ENCODE data around the gene HPSE2.

DNA sequence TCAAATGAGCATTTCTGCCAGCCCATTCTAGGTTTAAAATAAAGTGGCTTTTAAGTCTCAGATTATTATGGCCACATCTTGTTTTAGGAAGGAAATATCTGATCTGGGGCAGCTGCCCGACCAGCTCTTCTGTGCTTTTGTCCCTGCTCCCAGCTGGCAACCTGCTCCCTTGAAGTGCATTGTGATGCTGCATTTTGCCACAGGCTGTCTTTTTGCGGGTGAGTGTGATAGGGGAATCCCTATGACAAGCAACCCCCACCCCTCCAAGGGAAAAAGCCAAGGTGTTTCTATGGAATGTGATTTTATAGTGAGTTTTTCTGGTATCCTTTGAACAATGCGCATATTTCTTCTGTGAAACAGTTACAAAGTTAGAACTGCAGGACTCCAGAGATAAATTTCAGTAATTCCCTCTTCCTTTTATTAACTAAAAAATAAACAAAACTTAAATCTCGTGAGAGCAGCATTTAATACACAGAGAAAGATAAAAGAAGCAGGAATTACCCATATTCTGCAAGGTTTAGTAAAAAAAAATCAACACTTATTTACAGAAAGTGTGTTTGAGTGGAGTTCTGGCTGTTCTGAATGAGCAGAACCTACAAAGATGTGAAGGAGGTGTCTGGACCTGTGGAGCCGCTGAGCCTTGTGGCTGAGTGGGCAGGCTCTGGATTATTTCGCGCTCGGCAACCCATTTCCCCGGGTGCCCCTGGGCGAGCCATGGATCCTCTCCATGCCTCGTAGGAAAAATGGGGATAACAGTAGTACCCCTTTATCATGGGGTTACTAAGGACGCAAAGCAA is 778.8 kb downstream of the HPSE2 start:
- TF ChIP-seq, protein P1, sequence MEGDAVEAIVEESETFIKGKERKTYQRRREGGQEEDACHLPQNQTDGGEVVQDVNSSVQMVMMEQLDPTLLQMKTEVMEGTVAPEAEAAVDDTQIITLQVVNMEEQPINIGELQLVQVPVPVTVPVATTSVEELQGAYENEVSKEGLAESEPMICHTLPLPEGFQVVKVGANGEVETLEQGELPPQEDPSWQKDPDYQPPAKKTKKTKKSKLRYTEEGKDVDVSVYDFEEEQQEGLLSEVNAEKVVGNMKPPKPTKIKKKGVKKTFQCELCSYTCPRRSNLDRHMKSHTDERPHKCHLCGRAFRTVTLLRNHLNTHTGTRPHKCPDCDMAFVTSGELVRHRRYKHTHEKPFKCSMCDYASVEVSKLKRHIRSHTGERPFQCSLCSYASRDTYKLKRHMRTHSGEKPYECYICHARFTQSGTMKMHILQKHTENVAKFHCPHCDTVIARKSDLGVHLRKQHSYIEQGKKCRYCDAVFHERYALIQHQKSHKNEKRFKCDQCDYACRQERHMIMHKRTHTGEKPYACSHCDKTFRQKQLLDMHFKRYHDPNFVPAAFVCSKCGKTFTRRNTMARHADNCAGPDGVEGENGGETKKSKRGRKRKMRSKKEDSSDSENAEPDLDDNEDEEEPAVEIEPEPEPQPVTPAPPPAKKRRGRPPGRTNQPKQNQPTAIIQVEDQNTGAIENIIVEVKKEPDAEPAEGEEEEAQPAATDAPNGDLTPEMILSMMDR (conservative IDR thresholded peaks at IDR 0.05): no peak
- no peak for TF ChIP-seq EZH2 (IDR thresholded peaks at IDR 0.05; ENCODE audit: low read depth)

All from PC-9 (cell line).